Middle frontal gyrus (tissue), 1 donor: ENCODE measurements around the gene GCNT3.
"Not testable (repeated sequence)": the region's sequence is repeated elsewhere in the genome, so short reads cannot be mapped to it uniquely, and the experiment has no call there.

ENCODE experiments used
- DNase-seq: peaks from one replicate; pipeline ENCODE4 v3.0.0-alpha.2; 2015; ENCODE audit warnings: low spot score; ENCODE audit errors: extremely low spot score

Gene GCNT3

DNA sequence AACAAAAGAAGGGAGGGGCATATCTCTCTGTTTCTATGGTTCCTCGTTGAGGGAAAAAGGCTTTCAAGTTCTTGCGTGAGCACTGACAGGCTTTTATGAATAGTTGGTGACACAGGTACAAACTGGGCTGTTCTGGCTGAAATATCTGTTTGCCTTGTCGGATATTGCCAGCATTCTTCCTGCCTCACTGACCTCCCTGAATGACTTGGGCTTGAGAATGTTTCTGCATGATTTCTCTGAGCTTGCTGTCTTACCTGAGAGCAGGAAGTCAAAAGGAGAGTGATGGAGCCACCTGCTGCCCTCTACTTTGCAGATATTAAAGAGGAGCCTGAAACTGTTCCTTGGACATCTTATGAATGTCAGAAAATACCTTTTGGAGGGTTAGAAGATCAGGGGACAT, 4.8 kb downstream of the GCNT3 start:
- no peak for DNase-seq

DNA sequence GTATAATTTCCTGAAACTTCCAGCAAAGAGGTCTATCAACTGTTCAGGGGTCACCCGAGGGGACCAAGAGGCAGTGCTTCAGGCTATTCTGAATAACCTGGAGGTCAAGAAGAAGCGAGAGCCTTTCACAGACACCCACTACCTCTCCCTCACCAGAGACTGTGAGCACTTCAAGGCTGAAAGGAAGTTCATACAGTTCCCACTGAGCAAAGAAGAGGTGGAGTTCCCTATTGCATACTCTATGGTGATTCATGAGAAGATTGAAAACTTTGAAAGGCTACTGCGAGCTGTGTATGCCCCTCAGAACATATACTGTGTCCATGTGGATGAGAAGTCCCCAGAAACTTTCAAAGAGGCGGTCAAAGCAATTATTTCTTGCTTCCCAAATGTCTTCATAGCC, 6.8 kb downstream of the GCNT3 start:
- no peak for DNase-seq

DNA sequence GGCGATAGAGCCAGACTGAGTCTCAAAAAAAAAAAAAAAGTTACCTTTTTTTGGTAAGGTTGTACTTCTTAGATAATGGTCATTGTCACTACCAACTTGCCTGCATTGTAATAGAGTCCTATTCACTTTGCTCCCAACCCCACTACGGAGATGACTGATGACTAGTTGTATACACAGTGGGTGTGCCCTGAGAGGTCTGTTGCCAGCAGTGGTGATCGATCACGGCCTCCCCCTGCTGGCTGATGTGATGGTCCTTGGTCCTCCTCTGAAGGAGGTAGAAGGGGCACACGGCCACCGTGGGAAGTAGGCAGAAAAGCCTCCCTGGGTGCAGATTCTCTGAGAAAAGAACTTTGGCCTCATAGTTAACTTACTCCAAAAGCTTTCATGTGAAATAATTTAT, 10.7 kb downstream of the GCNT3 start:
- DNase-seq, result no peak

DNA sequence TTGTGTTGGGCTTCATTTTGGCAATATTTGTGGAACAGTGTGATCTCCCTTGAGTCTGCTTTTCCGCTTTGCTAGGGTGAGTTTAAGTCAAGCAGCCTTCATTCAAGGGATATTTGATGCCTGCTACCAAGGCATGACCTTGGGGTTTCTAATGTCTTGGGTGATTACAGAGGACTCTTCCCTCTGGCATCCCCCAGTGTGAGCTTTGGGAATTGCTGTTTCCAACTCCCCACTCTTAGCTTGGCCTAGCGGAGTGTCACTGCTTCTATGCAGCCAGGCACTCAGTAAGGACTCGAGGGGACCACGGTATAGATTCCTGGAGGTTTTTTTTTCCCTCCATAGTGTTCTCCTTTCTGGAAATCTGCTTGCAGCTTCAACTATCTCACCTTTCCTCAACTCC, 21.1 kb downstream of the GCNT3 start:
- DNase-seq, result no peak

DNA sequence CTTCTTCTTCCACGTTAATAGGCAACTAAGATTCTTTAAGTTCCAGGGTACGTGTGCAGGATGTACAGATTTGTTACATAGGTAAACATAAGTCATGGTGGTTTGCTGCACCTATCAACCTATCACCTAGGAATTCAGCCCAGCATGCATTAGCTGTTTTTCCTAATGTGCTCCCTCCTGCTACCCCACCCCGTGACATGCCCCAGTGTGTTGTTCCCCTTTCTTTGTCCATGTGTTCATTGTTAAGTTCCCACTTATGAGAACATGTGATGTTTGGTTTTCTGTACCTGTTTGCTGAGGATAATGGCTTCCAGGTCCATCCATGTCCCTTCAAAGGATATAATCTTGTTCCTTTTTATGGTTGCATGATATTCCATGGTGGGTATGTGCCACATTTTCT, 24.6 kb downstream of the GCNT3 start:
- no peak for DNase-seq

DNA sequence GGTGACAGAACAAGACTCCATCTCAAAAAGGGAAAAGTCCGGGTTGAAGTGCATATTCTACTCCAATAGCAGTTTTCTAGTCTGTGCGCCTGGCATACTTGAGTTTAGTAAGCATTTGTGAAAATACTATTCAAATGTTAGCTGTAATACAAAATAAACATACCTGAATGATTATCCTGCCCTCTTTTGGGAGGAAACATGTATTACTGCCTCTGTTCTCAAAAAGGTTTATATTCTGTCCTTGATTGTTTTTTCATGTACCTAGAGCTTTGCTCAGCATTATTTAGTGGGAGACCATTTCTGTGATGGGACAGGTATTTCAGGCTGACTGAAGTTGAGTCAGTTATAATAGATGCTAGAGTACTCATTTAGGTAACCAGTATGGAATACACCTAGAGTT, 25.9 kb downstream of the GCNT3 start:
- DNase-seq, result not testable (repeated sequence)

DNA sequence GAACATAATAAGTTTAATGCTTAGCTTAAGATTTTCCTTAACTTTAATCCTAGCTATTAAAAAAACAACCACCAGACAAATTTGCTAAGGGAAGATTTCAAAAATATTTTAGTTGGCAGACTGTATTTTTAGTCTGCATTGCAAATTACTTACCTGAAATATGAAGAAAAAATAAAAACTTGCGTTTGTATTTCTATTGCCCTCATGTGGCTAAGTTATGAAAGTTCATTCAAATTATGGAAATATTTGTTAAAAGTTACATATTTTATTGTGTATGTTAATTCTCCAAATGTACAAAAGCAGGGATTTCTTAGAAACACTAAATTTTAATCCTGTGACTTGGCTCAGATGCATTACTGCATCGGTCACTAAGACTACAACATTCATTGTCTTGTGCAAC, 30.8 kb downstream of the GCNT3 start:
- DNase-seq, result no peak

DNA sequence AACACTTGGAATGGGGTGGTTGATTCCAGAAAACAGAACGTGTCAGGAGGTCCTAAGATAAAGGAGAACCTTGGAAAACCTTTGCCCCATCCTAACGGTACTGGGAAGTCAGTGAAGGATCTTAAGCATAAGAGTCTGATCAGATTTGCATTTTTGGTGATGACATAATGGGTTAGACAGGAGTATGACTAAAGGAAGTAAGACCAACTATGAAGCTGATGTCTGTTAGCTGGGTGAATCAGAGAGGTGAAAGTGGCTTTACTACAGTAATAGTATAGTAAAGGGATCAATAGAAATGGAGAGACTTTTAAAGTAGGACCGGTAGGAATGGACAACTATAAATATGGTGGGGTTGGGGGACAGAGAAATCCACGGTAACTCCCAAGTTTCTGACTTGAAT, 33.2 kb downstream of the GCNT3 start:
- no peak for DNase-seq

DNA sequence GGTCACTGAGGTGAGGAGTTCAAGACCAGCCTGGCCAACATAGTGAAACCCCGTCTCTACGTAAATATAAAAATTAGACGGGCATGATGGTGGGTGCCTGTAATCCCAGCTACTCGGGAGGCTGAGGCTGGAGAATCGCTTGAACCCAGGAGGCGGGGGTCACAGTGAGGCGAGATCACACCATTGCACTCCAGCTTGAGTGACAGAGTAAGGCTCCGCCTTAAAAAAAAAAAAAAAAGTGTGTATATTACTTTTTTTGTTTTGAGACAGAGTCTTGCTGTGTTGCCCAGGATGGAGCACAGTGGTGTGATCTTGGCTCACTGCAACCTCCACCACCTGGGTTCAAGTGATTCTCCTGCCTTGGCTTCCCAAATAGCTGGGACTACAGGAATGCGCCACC, 34.2 kb downstream of the GCNT3 start:
- DNase-seq, result not testable (repeated sequence)

DNA sequence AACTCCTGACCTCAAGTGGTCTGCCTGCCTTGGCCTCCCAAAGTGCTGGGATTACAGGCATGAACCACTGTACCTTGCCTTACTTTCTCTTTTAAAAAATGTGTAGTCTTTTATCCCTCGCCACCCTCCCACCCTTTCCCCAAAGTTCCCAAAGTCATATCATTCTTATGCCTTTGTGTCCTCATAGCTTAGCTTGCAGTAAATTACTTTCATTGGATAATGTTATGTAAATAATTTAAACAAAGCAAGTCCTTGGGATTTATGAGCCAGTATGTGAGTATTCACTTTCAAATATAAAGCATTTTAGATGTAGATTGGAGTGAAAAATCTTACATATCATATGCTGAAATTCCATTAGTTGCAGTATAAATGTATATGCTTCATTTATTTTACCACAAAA, 34.7 kb downstream of the GCNT3 start:
- no peak for DNase-seq

DNA sequence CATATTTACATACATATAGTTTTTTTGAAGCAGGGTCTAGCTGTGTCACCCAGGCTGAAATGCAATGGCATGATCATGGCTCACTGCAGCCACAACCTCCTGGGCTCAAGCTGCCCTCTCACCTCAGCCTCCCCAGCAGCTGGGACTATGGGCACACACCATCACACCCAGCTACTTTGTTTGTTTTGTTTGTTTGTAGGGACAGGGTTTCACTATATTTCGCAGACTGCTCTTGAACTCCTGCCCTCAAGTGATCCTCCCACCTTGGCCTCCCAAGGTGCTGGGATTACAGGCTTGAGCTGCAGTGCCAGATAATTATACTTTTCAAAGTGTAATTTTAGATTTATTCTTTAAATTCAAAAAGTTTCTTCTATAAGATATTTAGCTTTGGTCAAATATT, 35.5 kb downstream of the GCNT3 start:
- DNase-seq, result no peak

DNA sequence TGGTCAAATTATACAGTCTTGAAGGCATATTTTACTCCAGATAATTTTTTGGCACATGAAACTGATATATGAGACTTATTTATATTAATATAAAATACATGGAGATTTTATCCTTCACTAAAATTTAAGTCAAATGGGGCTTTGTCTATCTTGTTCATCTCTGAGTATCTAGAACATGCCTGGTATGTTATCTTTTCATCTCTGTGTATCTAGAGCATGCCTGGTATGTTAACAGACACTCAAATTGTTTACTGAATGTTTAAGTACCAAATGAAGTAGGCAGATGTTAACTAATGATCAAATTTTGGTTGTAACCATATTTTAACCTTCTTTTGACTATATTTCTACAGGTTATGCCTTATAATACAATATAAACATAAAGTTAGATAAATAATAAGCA, 38.0 kb downstream of the GCNT3 start:
- no peak for DNase-seq

DNA sequence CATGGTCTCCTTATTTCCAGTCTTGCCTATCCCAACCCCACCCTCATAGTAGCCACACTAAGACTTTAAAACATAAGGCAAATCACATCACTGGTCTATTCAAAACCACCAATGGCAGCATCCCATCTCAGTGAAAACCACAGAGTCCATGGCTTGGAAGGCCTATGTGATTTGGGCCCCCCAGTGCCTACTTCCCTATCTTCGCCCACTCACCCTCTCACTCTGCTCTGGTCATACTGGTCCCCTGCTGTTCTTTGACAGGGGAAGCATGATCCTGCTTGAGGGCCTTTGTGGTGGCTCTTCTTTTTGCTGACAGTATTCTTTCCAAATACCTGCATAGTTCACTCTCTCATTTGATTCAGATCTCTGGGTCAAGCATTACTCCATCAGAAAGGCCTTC, 42.5 kb downstream of the GCNT3 start:
- no peak for DNase-seq

DNA sequence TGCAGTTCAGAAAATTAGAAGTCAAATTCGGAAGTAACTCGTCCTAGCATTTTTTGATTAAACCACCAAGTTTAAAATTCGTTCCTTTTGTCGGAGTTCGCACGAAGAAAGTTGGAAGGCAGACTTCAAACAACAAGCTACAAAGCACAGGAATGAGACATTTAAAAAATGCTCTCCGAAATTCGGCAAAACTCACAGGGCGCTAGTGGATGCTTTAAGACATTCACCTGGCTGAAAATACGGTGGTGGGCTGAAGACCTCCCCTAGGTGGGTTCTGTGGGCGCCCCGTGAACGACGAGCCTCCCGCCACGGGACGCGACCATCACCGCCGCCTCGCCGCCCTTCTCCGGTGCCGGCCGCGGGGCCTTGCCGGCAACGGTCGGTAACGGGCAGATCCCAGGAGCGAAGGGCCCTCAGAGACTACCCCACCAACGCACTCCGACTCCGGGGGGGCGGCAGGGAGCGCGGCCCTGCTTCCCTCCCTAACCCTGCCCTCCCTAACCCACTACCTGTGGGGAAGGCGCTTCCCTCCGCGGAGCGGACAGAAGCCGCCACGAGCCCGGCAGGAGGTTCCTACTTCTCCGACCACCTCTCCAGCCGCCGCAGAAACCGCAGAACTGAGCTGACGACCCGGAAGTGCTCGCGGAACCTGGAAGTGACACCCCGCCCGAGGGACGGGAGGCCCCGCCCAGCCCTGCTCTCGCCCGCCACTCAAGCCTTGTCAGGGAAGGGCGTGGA, 45.5 kb downstream of the GCNT3 start, which contains the start of gene GTF2A2:
Gene GTF2A2 (minus strand): TSS at position 619 of the 738 bp plus-strand sequence. CDS start 5,238 bp downstream, outside the sequence.
- peak; percentile 93 for DNase-seq

DNA sequence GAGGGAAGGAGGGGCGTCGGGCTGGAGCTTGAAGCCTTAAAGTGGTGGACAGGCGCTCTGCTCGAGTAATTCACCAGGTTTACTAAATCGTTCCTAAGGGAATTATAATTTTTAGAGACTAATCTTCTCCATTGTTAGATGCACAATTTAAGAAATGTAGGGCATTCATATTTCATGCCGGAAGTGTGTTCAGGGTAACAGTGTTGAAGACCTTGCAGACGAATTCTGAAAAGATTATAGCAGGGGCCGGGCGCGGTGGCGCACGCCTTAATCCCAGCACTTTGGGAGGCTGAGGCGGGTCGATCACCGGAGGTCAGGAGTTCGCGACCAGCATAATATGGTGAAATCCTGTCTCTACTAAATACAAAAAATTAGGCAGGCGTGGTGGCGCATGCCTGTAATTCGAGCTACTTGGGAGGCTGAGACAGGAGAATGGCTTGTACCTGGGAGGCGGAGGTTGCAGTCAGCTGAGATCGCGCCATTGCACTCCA, 46.1 kb downstream of the GCNT3 start:
- DNase-seq, result no peak

DNA sequence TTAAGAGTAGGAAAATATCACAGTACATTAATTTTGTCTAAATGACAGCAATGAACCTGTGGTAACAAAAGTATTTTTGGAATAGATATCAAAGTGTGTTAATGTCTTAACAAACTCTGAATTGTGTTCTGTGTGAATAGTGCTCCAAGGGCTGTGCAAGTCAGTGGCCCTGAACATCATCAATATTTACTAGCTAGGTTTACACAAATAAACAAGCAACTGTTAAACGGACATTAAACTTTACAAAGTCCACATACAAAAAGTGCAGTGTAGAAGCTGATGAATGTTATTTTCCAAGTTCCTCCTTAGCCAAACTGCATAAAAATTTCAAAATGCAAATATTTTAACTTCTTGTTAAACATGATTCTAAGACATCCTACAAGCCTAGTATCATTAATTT, 47.8 kb downstream of the GCNT3 start:
- no peak for DNase-seq

DNA sequence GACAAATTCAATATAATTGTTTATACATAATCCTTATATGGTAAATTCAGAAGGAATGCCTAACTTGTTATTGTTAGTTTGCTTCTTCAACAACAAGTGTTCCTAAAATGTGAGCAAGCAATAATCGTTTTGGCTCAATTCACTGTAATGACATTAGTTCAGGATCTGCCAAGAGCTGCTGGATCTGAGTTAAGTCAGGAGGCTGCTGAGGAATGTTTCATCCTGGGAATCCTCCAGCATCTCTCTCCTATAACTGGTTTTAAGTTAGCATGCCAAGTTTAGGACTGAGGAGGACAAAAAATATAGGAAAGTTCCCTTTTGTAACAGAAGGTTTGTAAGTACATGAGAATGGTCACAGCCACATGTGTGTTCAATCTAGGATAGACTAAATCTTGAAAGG, 50.7 kb downstream of the GCNT3 start:
- no peak for DNase-seq

DNA sequence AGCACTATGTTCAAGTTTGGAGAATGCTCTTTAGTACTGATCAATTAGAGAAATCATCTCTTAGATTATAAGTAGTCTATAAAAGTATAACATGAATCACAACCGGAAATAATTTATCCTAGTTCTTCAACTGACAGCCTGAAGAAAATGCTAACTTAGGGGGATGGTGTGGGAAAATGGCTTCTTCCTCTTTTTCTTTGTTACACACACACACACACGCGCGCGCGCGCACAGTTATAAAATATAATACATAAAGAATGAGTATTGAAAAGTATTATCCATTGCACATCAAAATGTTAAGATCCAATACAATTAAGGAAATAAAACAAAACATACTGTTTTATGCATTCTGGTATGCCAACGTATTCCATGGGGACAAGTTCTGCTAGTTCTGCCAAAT, 57.0 kb downstream of the GCNT3 start:
- DNase-seq, result no peak
